ENCODE results near the gene KCNN1. TPM values are rescaled to one million over a fixed set of nuclear protein-coding genes. Genes with fewer than 3 reads are reported as not detected.

Gene KCNN1
- polyA plus RNA-seq, 2 donors, result 0.02 TPM

DNA sequence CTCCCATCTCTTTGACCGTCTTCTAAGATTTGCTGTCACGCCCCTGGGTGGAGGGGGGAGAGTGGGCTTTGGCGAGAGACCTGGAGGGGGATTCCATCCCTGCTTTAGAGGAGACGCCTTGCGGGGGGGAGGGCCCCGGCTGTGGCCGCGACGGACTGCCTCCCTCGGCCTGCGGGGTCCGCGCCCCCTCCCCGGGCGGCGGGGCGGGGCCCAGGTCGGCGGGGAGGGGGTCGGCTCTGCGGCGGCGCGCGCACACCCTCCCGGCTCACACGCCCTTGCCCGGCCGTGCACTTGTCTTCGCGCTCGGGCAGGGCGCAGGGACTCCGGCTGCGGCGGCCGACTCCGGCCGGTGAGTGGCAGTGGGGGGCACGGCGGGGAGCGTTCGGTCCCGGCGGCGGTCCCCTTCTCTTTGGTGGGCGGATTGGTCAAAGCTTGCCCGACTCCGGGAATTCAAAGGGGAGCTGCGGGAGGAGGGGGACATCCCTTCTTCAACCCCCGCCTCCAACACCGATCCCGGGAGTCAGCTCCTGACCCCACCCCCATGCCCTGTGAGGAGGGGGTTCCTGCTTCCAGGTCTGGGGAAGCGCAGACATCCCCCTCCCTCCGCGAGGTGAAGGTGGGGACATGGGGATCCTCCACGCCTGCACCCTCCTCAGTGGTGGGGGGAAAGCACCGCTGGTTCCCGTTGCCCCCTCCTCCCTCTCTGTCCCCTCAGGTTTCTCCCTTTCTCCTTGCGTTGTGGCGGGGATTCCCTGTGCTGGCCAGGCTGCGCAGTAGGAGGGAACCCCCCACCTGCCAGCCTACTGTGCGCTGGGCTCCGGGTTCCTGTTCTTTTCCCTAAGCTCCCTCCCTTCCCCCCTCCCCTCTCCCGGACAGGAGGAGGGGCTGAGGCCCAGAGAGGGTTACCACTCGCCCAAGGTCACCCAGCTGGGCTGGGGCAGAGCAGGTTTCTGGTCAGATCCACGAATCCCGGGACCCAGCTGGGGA, 14.6 kb upstream of the KCNN1 start:
- H3K27me3 ChIP-seq (ENCODE audit: control insufficient read depth in 1 of 2, insufficient read depth in 2 of 2, low read length in 2 of 2), result peaks cover 0 to 36% of the 10 kb centered on the region in 2 donors
- no peak overlapping the region for H3K27ac ChIP-seq (ENCODE audit: low read depth in 2 of 2, low read length in 1 of 2)
- H3K4me1 ChIP-seq (ENCODE audit: control insufficient read depth in 2 of 2, insufficient read depth in 2 of 2, low read length in 1 of 2), result peaks cover 0 to 15% of the 10 kb centered on the region in 2 donors

DNA sequence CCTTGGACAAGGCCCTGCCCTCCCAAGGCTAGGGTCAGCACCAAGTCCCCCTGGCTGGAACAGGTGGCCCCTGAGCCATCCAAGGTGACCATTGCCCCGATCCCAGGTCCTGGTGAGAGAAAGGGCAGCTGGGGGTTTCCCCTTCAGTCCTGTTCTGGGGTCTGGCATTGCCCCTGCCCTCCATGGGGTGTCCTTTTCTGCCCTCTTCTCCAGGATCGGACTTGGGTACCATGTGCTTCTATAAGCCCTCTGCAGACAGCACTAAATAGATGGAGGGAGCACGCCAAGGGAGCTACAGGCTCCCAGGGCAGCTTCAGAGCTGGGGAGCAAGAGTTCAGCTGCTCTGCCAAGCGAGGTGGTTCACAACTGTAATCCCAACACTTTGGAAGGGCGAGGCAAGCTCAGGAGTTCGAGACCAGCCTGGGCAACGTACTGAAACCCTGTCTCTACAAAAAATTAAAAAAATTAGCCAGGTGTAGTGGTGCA, 13.5 kb upstream of the KCNN1 start:
- Histone ChIP-seq H3K27ac (ENCODE audit: low read depth in 2 of 2, low read length in 1 of 2) (no peak overlapping the region), H3K36me3 (ENCODE audit: control insufficient read depth in 2 of 2, insufficient read depth in 2 of 2, low read length in 1 of 2) (no peaks in the 10 kb centered on the region), H3K27me3 (ENCODE audit: control insufficient read depth in 1 of 2, insufficient read depth in 2 of 2, low read length in 2 of 2) (peaks cover 0 to 36% of the 10 kb centered on the region in 2 donors), H3K9me3 (ENCODE audit: control insufficient read depth in 2 of 2, insufficient read depth in 1 of 2, low read depth in 1 of 2, low read length in 1 of 2) (no peaks in the 10 kb centered on the region), H3K4me1 (ENCODE audit: control insufficient read depth in 2 of 2, insufficient read depth in 2 of 2, low read length in 1 of 2) (peaks cover 0 to 13% of the 10 kb centered on the region in 2 donors), H3K4me3 (ENCODE audit: low read depth in 1 of 2, low read length in 2 of 2) (no peak overlapping the region)
- WGBS, 2 donors, result 47 to 55% methylated on average over 7 of the region's 7 CpGs

More for the DNA sequence above, 14.6 kb upstream of the KCNN1 start:
- Histone ChIP-seq H3K36me3 (ENCODE audit: control insufficient read depth in 2 of 2, insufficient read depth in 2 of 2, low read length in 1 of 2) (no peaks in the 10 kb centered on the region), H3K4me3 (ENCODE audit: low read depth in 1 of 2, low read length in 2 of 2) (no peak overlapping the region), H3K9me3 (ENCODE audit: control insufficient read depth in 2 of 2, insufficient read depth in 1 of 2, low read depth in 1 of 2, low read length in 1 of 2) (no peaks in the 10 kb centered on the region)
- 1% methylated on average over 54 to 67 of the region's 68 CpGs for WGBS, 2 donors

DNA sequence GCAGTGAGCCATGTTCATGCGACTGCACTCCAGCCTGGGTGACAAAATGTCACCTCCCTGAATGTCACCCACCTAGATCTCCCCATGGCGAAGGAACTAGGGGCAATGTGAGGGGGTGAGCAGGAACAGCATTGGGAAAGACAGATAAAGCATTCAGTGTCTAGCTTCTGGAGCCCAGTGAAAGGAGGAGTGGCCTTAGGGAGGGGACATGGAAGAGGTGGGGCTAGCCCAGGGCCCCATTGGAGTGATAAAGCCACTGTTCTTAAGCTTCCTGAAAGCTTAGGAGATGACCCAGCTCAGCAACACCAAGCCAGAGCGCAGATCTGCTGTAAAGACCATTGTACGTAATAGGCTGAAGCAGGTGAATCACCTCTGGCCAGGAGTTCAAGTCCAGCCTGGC, 13.0 kb upstream of the KCNN1 start:
- H3K27me3 ChIP-seq (ENCODE audit: control insufficient read depth in 1 of 2, insufficient read depth in 2 of 2, low read length in 2 of 2), result peaks cover 0 to 36% of the 10 kb centered on the region in 2 donors
- 78 to 84% methylated on average over 4 of the region's 4 CpGs for WGBS, 2 donors

DNA sequence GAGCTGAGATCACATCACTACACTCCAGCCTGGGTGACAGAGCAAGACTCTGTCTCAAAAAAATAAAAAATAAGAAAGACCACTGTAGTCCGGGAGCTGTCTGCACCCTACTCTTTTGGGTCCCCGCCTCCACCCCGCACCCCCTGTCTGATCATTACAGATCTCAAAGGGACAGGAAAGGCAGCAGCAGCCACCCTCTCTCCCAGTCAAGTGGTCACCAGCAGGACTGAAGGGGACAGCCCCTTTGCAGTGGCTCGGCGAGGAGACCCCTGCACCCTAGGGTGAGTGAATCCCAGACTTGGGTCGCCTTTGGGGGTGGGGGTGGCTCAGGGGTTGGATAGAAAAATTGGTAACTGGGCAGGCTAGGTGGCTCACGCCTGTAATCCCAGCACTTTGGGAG, 12.5 kb upstream of the KCNN1 start:
- H3K27me3 ChIP-seq (ENCODE audit: control insufficient read depth in 1 of 2, insufficient read depth in 2 of 2, low read length in 2 of 2), result peaks cover 0 to 36% of the 10 kb centered on the region in 2 donors
- no peaks in the 10 kb centered on the region for H3K9me3 ChIP-seq (ENCODE audit: control insufficient read depth in 2 of 2, insufficient read depth in 1 of 2, low read depth in 1 of 2, low read length in 1 of 2)
- no peak overlapping the region for H3K27ac ChIP-seq (ENCODE audit: low read depth in 2 of 2, low read length in 1 of 2)
- no peak overlapping the region for H3K4me3 ChIP-seq (ENCODE audit: low read depth in 1 of 2, low read length in 2 of 2)
- 80 to 83% methylated on average over 7 of the region's 7 CpGs for WGBS, 2 donors
- H3K4me1 ChIP-seq (ENCODE audit: control insufficient read depth in 2 of 2, insufficient read depth in 2 of 2, low read length in 1 of 2), result peaks cover 0 to 13% of the 10 kb centered on the region in 2 donors
- H3K36me3 ChIP-seq (ENCODE audit: control insufficient read depth in 2 of 2, insufficient read depth in 2 of 2, low read length in 1 of 2), result no peaks in the 10 kb centered on the region

More for the DNA sequence above, 13.0 kb upstream of the KCNN1 start:
- Histone ChIP-seq H3K27ac (ENCODE audit: low read depth in 2 of 2, low read length in 1 of 2) (no peak overlapping the region), H3K4me1 (ENCODE audit: control insufficient read depth in 2 of 2, insufficient read depth in 2 of 2, low read length in 1 of 2) (peaks cover 0 to 13% of the 10 kb centered on the region in 2 donors), H3K36me3 (ENCODE audit: control insufficient read depth in 2 of 2, insufficient read depth in 2 of 2, low read length in 1 of 2) (no peaks in the 10 kb centered on the region), H3K9me3 (ENCODE audit: control insufficient read depth in 2 of 2, insufficient read depth in 1 of 2, low read depth in 1 of 2, low read length in 1 of 2) (no peaks in the 10 kb centered on the region), H3K4me3 (ENCODE audit: low read depth in 1 of 2, low read length in 2 of 2) (no peak overlapping the region)

GRCh38 chr19:17957149-17957849, 9.6 kb upstream of the KCNN1 start:
- H3K4me3 ChIP-seq (ENCODE audit: low read depth in 1 of 2, low read length in 2 of 2), result no peak overlapping the region
- H3K4me1 ChIP-seq (ENCODE audit: control insufficient read depth in 2 of 2, insufficient read depth in 2 of 2, low read length in 1 of 2), result no peaks in the 10 kb centered on the region
- 57 to 80% methylated on average over 3 of the region's 3 CpGs for WGBS, 2 donors
- H3K36me3 ChIP-seq (ENCODE audit: control insufficient read depth in 2 of 2, insufficient read depth in 2 of 2, low read length in 1 of 2), result no peaks in the 10 kb centered on the region
- peaks cover 0 to 12% of the 10 kb centered on the region in 2 donors for H3K27me3 ChIP-seq (ENCODE audit: control insufficient read depth in 1 of 2, insufficient read depth in 2 of 2, low read length in 2 of 2)
- H3K9me3 ChIP-seq (ENCODE audit: control insufficient read depth in 2 of 2, insufficient read depth in 1 of 2, low read depth in 1 of 2, low read length in 1 of 2), result no peaks in the 10 kb centered on the region
- H3K27ac ChIP-seq (ENCODE audit: low read depth in 2 of 2, low read length in 1 of 2), result no peak overlapping the region

GRCh38 chr19:17957885-17958284, 9.0 kb upstream of the KCNN1 start:
- H3K4me3 ChIP-seq (ENCODE audit: low read depth in 1 of 2, low read length in 2 of 2), result no peak overlapping the region
- no peaks in the 10 kb centered on the region for H3K36me3 ChIP-seq (ENCODE audit: control insufficient read depth in 2 of 2, insufficient read depth in 2 of 2, low read length in 1 of 2)
- no peaks in the 10 kb centered on the region for H3K9me3 ChIP-seq (ENCODE audit: control insufficient read depth in 2 of 2, insufficient read depth in 1 of 2, low read depth in 1 of 2, low read length in 1 of 2)
- peaks cover 0 to 6% of the 10 kb centered on the region in 2 donors for H3K27me3 ChIP-seq (ENCODE audit: control insufficient read depth in 1 of 2, insufficient read depth in 2 of 2, low read length in 2 of 2)
- no peak overlapping the region for H3K27ac ChIP-seq (ENCODE audit: low read depth in 2 of 2, low read length in 1 of 2)
- no peaks in the 10 kb centered on the region for H3K4me1 ChIP-seq (ENCODE audit: control insufficient read depth in 2 of 2, insufficient read depth in 2 of 2, low read length in 1 of 2)

GRCh38 chr19:17963936-17964691, 2.8 kb upstream of the KCNN1 start:
- H3K4me3 ChIP-seq (ENCODE audit: low read depth in 1 of 2, low read length in 2 of 2), result no peak overlapping the region
- 59 to 67% methylated on average over 13 of the region's 13 CpGs for WGBS, 2 donors
- no peaks in the 10 kb centered on the region for H3K36me3 ChIP-seq (ENCODE audit: control insufficient read depth in 2 of 2, insufficient read depth in 2 of 2, low read length in 1 of 2)
- H3K4me1 ChIP-seq (ENCODE audit: control insufficient read depth in 2 of 2, insufficient read depth in 2 of 2, low read length in 1 of 2), result peaks cover 0 to 3% of the 10 kb centered on the region in 2 donors
- peaks cover 0 to 4% of the 10 kb centered on the region in 2 donors for H3K27me3 ChIP-seq (ENCODE audit: control insufficient read depth in 1 of 2, insufficient read depth in 2 of 2, low read length in 2 of 2)
- no peaks in the 10 kb centered on the region for H3K9me3 ChIP-seq (ENCODE audit: control insufficient read depth in 2 of 2, insufficient read depth in 1 of 2, low read depth in 1 of 2, low read length in 1 of 2)
- H3K27ac ChIP-seq (ENCODE audit: low read depth in 2 of 2, low read length in 1 of 2), result no peak overlapping the region

- Histone ChIP-seq H3K4me1 (ENCODE audit: control insufficient read depth in 2 of 2, insufficient read depth in 2 of 2, low read length in 1 of 2) (peaks cover 0 to 3% of the 10 kb centered on the region in 2 donors), H3K4me3 (ENCODE audit: low read depth in 1 of 2, low read length in 2 of 2) (no peak overlapping the region), H3K36me3 (ENCODE audit: control insufficient read depth in 2 of 2, insufficient read depth in 2 of 2, low read length in 1 of 2) (no peaks in the 10 kb centered on the region), H3K9me3 (ENCODE audit: control insufficient read depth in 2 of 2, insufficient read depth in 1 of 2, low read depth in 1 of 2, low read length in 1 of 2) (no peaks in the 10 kb centered on the region), H3K27me3 (ENCODE audit: control insufficient read depth in 1 of 2, insufficient read depth in 2 of 2, low read length in 2 of 2) (peaks cover 0 to 4% of the 10 kb centered on the region in 2 donors), H3K27ac (ENCODE audit: low read depth in 2 of 2, low read length in 1 of 2) (no peak overlapping the region)
- WGBS, 2 donors, result 68 to 70% methylated on average over 11 of the region's 11 CpGs
Observed at GRCh38 chr19:17965370-17966128, 1.4 kb upstream of the KCNN1 start.
